ENCODE results near the gene ARHGAP24.

DNA sequence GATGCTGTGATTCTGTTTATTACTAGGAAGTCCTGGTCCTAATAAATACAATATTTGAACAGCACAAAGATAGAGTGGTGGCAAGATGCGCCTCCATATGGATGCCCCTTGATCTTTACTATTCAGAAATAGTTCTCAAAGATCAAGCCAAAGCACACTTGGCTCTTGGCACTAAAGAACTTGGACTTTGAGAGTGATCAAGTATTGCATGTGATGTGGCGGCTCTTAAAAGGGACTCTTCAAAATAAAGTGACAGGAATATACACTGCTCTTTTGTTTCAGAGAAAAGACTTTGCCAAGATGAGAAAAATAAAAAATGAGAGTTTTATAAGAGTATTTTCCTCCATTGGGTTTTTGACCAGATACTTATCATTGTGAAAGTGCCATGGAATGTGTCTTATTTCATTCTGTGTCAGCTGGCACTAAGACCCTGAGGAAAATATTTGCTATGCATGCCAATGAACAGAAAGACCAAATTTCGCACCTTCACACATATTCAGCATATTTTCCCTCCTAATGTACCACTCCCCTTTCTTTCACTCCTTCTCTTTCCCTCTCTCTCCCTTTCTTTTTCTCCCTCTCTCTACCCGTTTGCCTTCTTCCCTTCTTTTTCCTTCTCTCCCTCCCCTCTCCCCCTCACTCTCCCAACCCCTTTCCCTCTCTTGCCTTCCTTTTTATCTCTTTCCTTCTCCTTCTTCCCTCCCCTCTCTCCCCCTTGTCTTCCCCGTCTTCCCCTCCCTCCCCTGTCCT is 35.1 kb downstream of the ARHGAP24 start:
- TF ChIP-seq, protein P1, sequence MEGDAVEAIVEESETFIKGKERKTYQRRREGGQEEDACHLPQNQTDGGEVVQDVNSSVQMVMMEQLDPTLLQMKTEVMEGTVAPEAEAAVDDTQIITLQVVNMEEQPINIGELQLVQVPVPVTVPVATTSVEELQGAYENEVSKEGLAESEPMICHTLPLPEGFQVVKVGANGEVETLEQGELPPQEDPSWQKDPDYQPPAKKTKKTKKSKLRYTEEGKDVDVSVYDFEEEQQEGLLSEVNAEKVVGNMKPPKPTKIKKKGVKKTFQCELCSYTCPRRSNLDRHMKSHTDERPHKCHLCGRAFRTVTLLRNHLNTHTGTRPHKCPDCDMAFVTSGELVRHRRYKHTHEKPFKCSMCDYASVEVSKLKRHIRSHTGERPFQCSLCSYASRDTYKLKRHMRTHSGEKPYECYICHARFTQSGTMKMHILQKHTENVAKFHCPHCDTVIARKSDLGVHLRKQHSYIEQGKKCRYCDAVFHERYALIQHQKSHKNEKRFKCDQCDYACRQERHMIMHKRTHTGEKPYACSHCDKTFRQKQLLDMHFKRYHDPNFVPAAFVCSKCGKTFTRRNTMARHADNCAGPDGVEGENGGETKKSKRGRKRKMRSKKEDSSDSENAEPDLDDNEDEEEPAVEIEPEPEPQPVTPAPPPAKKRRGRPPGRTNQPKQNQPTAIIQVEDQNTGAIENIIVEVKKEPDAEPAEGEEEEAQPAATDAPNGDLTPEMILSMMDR (IDR thresholded peaks at IDR 0.05): no peak
- TF ChIP-seq POLR2A (IDR thresholded peaks at IDR 0.05): no peak
